Measurements from ENCODE around the gene TMEM145. TPM values are rescaled to one million over a fixed set of nuclear protein-coding genes. Genes with fewer than 3 reads are reported as not detected.
A peak's percentile ranks its signal among the peaks of the same experiment; 100 is the strongest.

The TMEM145 gene
- total RNA-seq, 2 experiments from 2014 or later, result 1.8 TPM; not detected in 1

DNA sequence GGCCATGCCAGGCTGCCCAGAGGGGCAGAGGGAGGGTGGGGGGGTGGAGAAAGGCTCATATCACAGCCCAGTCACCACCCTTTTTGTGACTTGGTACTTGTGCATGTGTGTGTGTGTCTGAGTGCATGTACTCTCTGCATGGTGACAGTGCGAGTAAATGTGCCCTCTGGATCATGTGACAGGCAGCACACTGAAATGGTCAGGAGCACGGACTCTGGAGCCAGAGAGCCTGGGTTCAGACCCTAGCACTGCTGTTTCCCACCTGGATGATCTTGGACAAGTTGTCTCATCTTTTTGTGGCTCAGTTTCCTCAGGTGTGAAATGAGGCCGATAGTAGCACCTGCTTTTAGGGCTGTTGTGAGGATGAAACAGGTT lies 42.1 kb upstream of the TMEM145 start:
- no TSS peak for BruUV-seq (replicated peaks)
- Histone ChIP-seq H2AFZ (ENCODE audit: low read length) (no peak overlapping the region), H3K27ac (ENCODE audit: low read depth, low read length, poor library complexity, severe bottlenecking) (peak overlapping the region; percentile 70), H3K9me2 (ENCODE audit: insufficient read depth, low read length) (no peaks in the 10 kb centered on the region), H3K9me3 (ENCODE audit: low read length) (no peaks in the 10 kb centered on the region), H3K4me3 (ENCODE audit: low read depth, low read length, poor library complexity, severe bottlenecking) (peak overlapping the region; percentile 73), H3K4me1 (ENCODE audit: insufficient read depth, low read length, poor library complexity, severe bottlenecking) (peaks cover 32% of the 10 kb centered on the region), H3K4me2 (ENCODE audit: low read length) (peak overlapping the region; percentile 99), H4K20me1 (ENCODE audit: insufficient read depth, low read length) (no peaks in the 10 kb centered on the region), H3K36me3 (ENCODE audit: insufficient read depth, low read length) (0 out of 2 replicates have a peak, but pooled peaks cover 8% of the 10 kb centered on the region), H3K79me2 (ENCODE audit: insufficient read depth, low read depth, low read length) (peaks cover 9% of the 10 kb centered on the region; the same call in 1 of the 2 replicates)
- CTCF ChIA-PET (ENCODE audit: unreplicated experiment), result interaction anchor here (2.0 kb wide), 1 partner anchor 9 kb away, joined by 10 read pairs; no protein-coding TSS in a partner anchor
- DNase-seq (ENCODE audit: low spot score), result no peak
- TF ChIP-seq, protein P1, sequence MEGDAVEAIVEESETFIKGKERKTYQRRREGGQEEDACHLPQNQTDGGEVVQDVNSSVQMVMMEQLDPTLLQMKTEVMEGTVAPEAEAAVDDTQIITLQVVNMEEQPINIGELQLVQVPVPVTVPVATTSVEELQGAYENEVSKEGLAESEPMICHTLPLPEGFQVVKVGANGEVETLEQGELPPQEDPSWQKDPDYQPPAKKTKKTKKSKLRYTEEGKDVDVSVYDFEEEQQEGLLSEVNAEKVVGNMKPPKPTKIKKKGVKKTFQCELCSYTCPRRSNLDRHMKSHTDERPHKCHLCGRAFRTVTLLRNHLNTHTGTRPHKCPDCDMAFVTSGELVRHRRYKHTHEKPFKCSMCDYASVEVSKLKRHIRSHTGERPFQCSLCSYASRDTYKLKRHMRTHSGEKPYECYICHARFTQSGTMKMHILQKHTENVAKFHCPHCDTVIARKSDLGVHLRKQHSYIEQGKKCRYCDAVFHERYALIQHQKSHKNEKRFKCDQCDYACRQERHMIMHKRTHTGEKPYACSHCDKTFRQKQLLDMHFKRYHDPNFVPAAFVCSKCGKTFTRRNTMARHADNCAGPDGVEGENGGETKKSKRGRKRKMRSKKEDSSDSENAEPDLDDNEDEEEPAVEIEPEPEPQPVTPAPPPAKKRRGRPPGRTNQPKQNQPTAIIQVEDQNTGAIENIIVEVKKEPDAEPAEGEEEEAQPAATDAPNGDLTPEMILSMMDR (conservative IDR thresholded peaks at IDR 0.05; ENCODE audit: low read length), result no peak
- no peak for TF ChIP-seq EZH2phosphoT487 (IDR thresholded peaks at IDR 0.05; ENCODE audit: borderline replicate concordance, low read depth, low read length)
- intact Hi-C loops (cut with micrococcal nuclease; ENCODE audit: unreplicated experiment), result no loop called here
- POLR2A ChIA-PET, result interaction anchor here (1.6 to 2.1 kb wide), 2 partner anchors 8 to 27 kb away, joined by 6 to 11 read pairs; no protein-coding TSS in a partner anchor

DNA sequence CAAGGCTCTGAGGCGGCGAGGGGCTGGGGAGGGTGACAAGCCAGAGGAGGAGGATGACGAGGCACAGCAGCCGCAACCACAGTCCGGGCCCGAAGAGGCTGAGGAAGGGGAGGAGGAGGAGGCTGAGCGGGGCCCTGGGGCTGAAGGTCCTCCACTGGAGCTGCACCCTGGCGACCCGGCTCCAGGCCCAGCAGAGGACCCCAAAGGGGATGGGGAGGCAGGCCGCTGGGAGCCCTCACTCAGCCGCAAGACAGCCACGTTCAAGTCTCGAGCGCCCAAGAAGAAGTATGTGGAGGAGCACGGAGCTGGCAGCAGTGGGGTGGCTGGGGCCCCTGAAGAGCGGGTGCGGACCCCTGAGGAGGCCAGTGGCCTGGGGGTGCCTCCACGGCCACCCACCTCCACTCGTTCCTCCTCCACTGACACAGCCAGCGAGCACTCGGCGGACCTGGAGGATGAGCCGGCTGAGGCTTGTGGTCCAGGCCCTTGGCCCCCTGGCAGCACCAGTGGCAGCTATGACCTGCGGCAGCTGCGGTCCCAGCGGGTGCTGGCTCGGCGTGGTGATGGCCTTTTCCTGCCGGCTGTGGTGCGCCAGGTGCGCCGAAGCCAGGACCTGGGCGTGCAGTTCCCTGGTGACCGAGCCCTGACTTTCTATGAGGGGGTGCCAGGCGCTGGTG lies 41.1 kb upstream of the TMEM145 start:
- 0 out of 2 replicates have a peak, but pooled peaks cover 8% of the 10 kb centered on the region for H3K36me3 ChIP-seq (ENCODE audit: insufficient read depth, low read length)
- H3K4me3 ChIP-seq (ENCODE audit: low read depth, low read length, poor library complexity, severe bottlenecking), result no peak overlapping the region
- ChIA-PET POLR2A (interaction anchor here (1.6 to 2.1 kb wide), 2 partner anchors 7 to 28 kb away, joined by 6 to 11 read pairs; no protein-coding TSS in a partner anchor), CTCF (ENCODE audit: unreplicated experiment) (no interaction called here)
- intact Hi-C loops (cut with micrococcal nuclease; ENCODE audit: unreplicated experiment), result no loop called here
- H3K9me2 ChIP-seq (ENCODE audit: insufficient read depth, low read length), result no peaks in the 10 kb centered on the region
- no peak overlapping the region for H3K27ac ChIP-seq (ENCODE audit: low read depth, low read length, poor library complexity, severe bottlenecking)
- no peaks in the 10 kb centered on the region for H4K20me1 ChIP-seq (ENCODE audit: insufficient read depth, low read length)
- H3K4me1 ChIP-seq (ENCODE audit: insufficient read depth, low read length, poor library complexity, severe bottlenecking), result peaks cover 32% of the 10 kb centered on the region
- no peak for TF ChIP-seq EZH2phosphoT487 (IDR thresholded peaks at IDR 0.05; ENCODE audit: borderline replicate concordance, low read depth, low read length)
- TF ChIP-seq, protein P1 (conservative IDR thresholded peaks at IDR 0.05; ENCODE audit: low read length), result no peak
- peaks cover 9% of the 10 kb centered on the region; the same call in 1 of the 2 replicates for H3K79me2 ChIP-seq (ENCODE audit: insufficient read depth, low read depth, low read length)
- no peaks in the 10 kb centered on the region for H3K9me3 ChIP-seq (ENCODE audit: low read length)
- DNase-seq (ENCODE audit: low spot score), result no peak
- no peak overlapping the region for H3K4me2 ChIP-seq (ENCODE audit: low read length)
- H2AFZ ChIP-seq (ENCODE audit: low read length), result no peak overlapping the region
- no TSS peak for BruUV-seq (replicated peaks)

GRCh38 chr19:42272535-42272897 lies 40.6 kb upstream of the TMEM145 start:
- intact Hi-C loops (cut with micrococcal nuclease; ENCODE audit: unreplicated experiment), result no loop called here
- H3K9me2 ChIP-seq (ENCODE audit: insufficient read depth, low read length), result no peaks in the 10 kb centered on the region
- no peaks in the 10 kb centered on the region for H4K20me1 ChIP-seq (ENCODE audit: insufficient read depth, low read length)
- no peak overlapping the region for H3K4me2 ChIP-seq (ENCODE audit: low read length)
- no peak overlapping the region for H2AFZ ChIP-seq (ENCODE audit: low read length)
- no peak overlapping the region for H3K4me3 ChIP-seq (ENCODE audit: low read depth, low read length, poor library complexity, severe bottlenecking)
- ChIA-PET POLR2A (no interaction called here), CTCF (ENCODE audit: unreplicated experiment) (no interaction called here)
- no peak overlapping the region for H3K27ac ChIP-seq (ENCODE audit: low read depth, low read length, poor library complexity, severe bottlenecking)
- no peak for TF ChIP-seq EZH2phosphoT487 (IDR thresholded peaks at IDR 0.05; ENCODE audit: borderline replicate concordance, low read depth, low read length)
- TF ChIP-seq, protein P1 (conservative IDR thresholded peaks at IDR 0.05; ENCODE audit: low read length), result no peak
- peaks cover 28% of the 10 kb centered on the region for H3K4me1 ChIP-seq (ENCODE audit: insufficient read depth, low read length, poor library complexity, severe bottlenecking)
- BruUV-seq (replicated peaks), result no TSS peak
- no peaks in the 10 kb centered on the region for H3K9me3 ChIP-seq (ENCODE audit: low read length)
- 0 out of 2 replicates have a peak, but pooled peaks cover 8% of the 10 kb centered on the region for H3K36me3 ChIP-seq (ENCODE audit: insufficient read depth, low read length)
- H3K79me2 ChIP-seq (ENCODE audit: insufficient read depth, low read depth, low read length), result peaks cover 9% of the 10 kb centered on the region; the same call in 1 of the 2 replicates
- DNase-seq (ENCODE audit: low spot score), result no peak

All from OCI-LY7 (cell line).